Chondrocyte (in vitro differentiated cells): ENCODE data around the gene XYLT2. TPM values are rescaled to one million over a fixed set of nuclear protein-coding genes. Genes with fewer than 3 reads are reported as not detected.
"Not testable (repeated sequence)": the region's sequence is repeated elsewhere in the genome, so short reads cannot be mapped to it uniquely, and the experiment has no call there.

Experiments
- DNase-seq: peaks from one replicate; pipeline ENCODE4 v3.0.0; 2021; ENCODE audit warnings: mixed read lengths, low spot score
- H3K27ac Mint-ChIP-seq: one replicate; pipeline ENCODE4 v1.8.0; 2021; ENCODE audit warnings: mild to moderate bottlenecking, moderate library complexity, mixed read lengths; ENCODE audit not compliant: unreplicated experiment
- H3K27me3 Mint-ChIP-seq: 2 replicates; pipeline ENCODE4 v1.8.0; 2021; ENCODE audit warnings: low read depth, mixed read lengths
- H3K36me3 Mint-ChIP-seq: 2 replicates; pipeline ENCODE4 v1.8.0; 2021; ENCODE audit warnings: low read depth, mixed read lengths
- H3K4me1 Mint-ChIP-seq: 2 replicates; pipeline ENCODE4 v1.8.0; 2021; ENCODE audit warnings: low read depth, mild to moderate bottlenecking, mixed read lengths
- H3K4me3 Mint-ChIP-seq: one replicate; pipeline ENCODE4 v1.8.0; 2021; ENCODE audit warnings: mild to moderate bottlenecking, moderate library complexity, mixed read lengths; ENCODE audit not compliant: unreplicated experiment
- H3K9me3 Mint-ChIP-seq: 2 replicates; pipeline ENCODE4 v1.8.0; 2021; ENCODE audit warnings: low read depth, mixed read lengths
- CTCF ChIP-seq: fragments of 200-600 bp; sonication (generic); IDR thresholded peaks from 2 replicates; pipeline ENCODE4 v1.5.0; 2021; ENCODE audit warnings: antibody characterized with exemption, mild to moderate bottlenecking, moderate library complexity
- total RNA-seq: library from RNA; stranded (reverse); gene quantifications from 3 replicates; pipeline ENCODE4 v1.2.1, GENCODE V29; 2021

The XYLT2 gene
- total RNA-seq, 1 donor from 2014 or later = 34.1 TPM

- no peaks in the 10 kb centered on the region for H3K36me3 Mint-ChIP-seq
- H3K4me1 Mint-ChIP-seq = peaks cover 6% of the 10 kb centered on the region
- TF ChIP-seq CTCF = no peak
- H3K27me3 Mint-ChIP-seq = peaks cover 14% of the 10 kb centered on the region
- no peak for DNase-seq
- H3K9me3 Mint-ChIP-seq = no peaks in the 10 kb centered on the region
- H3K4me3 Mint-ChIP-seq = no peak overlapping the region
- no peak overlapping the region for H3K27ac Mint-ChIP-seq
These were observed 31.4 kb upstream of the XYLT2 start for GRCh38 chr17:50314456-50315011.

DNA sequence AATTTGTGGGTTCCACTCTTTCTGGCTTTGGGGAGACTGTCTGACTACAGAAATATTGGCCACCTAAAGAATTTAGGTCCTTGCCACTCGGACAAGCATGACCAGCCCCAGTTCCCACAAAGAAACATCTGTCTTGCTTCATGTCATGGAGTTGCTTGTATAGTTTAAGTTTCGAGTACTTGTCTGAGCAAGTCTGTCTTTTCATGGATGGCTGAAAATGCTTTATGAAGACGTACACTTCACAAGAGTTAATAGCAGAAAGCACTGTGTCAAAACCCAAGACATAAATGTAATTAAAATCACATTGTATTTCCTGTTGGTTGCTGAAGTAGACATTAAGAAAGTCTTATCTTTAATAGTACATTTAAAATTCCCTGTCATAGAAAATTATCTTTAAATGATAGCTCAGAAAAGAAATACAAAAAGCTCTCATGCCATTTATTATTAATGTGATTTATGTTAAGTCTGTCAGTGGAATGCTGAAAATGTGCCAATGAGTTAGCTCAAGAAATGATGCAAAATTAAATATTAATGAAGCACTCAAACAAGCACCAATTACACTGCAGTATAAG, 29.8 kb upstream of the XYLT2 start:
- Mint-ChIP-seq H3K4me1 (peaks cover 6% of the 10 kb centered on the region), H3K36me3 (no peaks in the 10 kb centered on the region), H3K9me3 (no peaks in the 10 kb centered on the region), H3K27ac (no peak overlapping the region), H3K27me3 (peaks cover 11% of the 10 kb centered on the region), H3K4me3 (no peak overlapping the region)
- no peak for DNase-seq
- TF ChIP-seq CTCF = no peak

DNA sequence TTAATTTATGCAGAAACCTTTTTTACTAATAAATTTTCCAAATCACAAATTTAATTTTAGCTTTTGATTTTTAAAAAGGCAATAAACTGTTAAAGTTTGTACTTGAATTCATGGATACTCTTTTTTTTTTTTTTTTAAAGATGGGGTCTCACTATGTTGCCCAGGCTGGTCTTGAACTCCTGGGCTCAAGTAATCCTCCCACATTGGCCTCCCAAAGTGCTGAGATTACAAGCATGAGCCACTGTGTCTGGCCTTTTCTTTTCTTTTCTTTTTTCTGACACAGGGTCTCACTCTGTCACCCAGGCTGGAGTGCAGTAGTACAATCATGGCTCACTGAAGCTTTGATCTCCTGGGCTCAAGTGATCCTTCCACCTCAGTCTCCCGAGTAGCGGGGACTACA, 29.3 kb upstream of the XYLT2 start:
- H3K4me1 Mint-ChIP-seq, DNase-seq, H3K27ac Mint-ChIP-seq, H3K4me3 Mint-ChIP-seq, H3K36me3 Mint-ChIP-seq, H3K9me3 Mint-ChIP-seq: not testable (repeated sequence)
- H3K27me3 Mint-ChIP-seq = peaks cover 11% of the 10 kb centered on the region

DNA sequence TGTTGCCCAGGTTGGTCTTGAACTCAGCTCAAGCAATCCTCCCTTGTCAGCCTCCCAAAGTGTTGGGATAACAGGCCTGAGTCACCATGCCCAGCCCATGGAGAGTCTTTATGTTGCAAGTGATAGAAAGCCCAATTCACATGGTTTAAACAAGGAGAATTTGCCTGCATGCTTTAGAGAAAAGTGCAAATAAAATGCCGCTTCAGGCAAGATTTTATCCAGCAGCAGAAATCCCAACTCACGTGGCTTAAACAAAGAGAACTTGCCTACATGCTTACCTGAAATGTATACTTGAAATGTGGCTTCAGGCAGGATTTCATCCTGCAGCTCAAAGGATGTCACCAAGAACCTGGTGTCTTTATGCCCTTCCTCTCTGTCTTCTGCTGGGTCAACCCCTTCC, 28.8 kb upstream of the XYLT2 start:
- TF ChIP-seq CTCF = no peak
- Mint-ChIP-seq H3K9me3 (no peaks in the 10 kb centered on the region), H3K4me1 (peaks cover 5% of the 10 kb centered on the region), H3K4me3 (no peak overlapping the region), H3K27me3 (peaks cover 11% of the 10 kb centered on the region), H3K36me3 (no peaks in the 10 kb centered on the region), H3K27ac (no peak overlapping the region)
- no peak for DNase-seq

DNA sequence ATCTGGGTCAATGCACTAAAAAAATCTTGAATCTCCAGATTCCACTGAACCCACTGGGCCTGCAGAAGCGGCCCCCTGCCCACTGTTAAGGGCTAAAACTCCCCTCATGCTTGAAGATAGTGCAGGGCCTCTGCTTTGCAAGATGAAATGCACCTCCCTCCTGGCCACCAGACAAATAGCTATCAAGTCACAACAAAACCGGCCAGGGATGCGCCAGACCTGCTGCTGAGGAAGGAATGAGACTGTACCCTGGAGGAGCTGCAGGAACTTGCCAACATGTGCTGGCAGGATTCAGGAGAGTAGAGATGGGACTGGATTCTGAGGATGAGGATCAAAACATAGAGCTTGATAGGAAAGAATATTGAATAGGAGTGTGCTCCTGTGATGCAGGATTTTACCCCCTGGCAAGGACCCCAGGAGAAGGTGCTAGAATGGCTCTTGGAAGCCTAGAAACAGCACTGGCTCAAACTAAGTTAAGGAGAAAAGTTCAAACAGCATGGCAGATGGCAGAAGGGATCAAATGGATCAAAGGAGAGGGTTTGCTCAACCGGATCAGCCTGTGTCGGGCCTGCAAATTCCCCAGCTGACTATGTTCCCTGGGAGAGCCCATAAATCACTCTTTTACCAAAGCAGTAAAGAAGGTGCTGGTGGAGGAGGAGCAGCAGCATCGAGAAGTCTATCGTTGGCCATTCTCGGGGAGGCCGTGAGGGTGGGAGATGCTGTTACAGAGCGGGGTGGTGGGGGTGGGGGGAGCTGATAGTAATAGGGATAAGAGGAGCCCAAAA, 27.2 kb upstream of the XYLT2 start:
- peaks cover 5% of the 10 kb centered on the region for H3K27me3 Mint-ChIP-seq
- H3K4me3 Mint-ChIP-seq = no peak overlapping the region
- DNase-seq = no peak
- no peaks in the 10 kb centered on the region for H3K9me3 Mint-ChIP-seq
- no peak for TF ChIP-seq CTCF
- no peak overlapping the region for H3K27ac Mint-ChIP-seq
- H3K4me1 Mint-ChIP-seq = no peaks in the 10 kb centered on the region
- no peaks in the 10 kb centered on the region for H3K36me3 Mint-ChIP-seq
